ENCODE results near the gene FAM161A.

Gene FAM161A

DNA sequence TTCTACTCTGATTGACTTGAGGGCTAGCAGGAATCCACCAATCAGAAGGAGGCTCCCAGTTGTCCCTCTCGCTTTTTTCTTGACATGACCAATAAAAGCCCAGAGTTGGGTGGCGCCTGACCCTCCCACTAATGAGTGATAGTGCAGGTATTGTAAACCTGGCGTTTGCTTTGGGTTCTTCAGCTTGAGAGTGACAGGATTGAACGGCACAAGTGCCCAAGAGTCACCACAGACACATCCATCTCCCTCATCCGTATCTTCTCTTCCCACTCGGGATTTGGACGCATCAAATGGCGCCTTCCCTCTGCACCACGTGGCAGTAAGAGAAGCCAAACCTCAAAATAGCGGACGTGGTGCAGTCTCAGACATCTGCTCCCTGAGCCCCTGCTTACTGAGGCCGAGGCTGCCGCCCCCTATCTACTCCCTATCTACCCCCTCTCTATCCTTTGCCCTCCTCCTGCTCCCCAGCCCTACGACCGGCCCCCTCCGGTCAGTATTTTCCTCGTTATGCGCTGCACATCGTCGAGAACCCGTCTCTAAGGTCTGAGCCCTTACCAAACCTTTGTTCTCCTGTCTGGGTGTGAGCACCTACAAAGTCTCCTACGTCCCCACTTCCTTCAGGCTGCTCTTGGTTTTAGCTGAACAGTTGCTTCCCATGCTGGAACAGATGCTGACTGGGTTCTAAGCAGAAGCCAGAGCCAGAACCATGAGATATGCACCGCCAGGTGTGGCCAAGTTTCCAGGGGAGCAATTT lies 881 bp upstream of the FAM161A start:
- TF ChIP-seq FOXP2 (optimal IDR thresholded peaks at IDR 0.05; ENCODE audit: borderline replicate concordance, extremely low read depth, extremely low read length, insufficient read depth) (no peak), SIN3A (IDR thresholded peaks at IDR 0.05; ENCODE audit: borderline replicate concordance, insufficient read depth, low read length) (no peak), TAF1 (IDR thresholded peaks at IDR 0.05; ENCODE audit: borderline replicate concordance, insufficient read depth, low read length) (no peak), POLR2AphosphoS5 (IDR thresholded peaks at IDR 0.05; ENCODE audit: low read depth, low read length) (no peak)
- TF ChIP-seq, protein P1, sequence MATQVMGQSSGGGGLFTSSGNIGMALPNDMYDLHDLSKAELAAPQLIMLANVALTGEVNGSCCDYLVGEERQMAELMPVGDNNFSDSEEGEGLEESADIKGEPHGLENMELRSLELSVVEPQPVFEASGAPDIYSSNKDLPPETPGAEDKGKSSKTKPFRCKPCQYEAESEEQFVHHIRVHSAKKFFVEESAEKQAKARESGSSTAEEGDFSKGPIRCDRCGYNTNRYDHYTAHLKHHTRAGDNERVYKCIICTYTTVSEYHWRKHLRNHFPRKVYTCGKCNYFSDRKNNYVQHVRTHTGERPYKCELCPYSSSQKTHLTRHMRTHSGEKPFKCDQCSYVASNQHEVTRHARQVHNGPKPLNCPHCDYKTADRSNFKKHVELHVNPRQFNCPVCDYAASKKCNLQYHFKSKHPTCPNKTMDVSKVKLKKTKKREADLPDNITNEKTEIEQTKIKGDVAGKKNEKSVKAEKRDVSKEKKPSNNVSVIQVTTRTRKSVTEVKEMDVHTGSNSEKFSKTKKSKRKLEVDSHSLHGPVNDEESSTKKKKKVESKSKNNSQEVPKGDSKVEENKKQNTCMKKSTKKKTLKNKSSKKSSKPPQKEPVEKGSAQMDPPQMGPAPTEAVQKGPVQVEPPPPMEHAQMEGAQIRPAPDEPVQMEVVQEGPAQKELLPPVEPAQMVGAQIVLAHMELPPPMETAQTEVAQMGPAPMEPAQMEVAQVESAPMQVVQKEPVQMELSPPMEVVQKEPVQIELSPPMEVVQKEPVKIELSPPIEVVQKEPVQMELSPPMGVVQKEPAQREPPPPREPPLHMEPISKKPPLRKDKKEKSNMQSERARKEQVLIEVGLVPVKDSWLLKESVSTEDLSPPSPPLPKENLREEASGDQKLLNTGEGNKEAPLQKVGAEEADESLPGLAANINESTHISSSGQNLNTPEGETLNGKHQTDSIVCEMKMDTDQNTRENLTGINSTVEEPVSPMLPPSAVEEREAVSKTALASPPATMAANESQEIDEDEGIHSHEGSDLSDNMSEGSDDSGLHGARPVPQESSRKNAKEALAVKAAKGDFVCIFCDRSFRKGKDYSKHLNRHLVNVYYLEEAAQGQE (IDR thresholded peaks at IDR 0.05; ENCODE audit: insufficient read depth in 1 of 2, low read depth in 2 of 2, low read length in 2 of 2) = no peak

DNA sequence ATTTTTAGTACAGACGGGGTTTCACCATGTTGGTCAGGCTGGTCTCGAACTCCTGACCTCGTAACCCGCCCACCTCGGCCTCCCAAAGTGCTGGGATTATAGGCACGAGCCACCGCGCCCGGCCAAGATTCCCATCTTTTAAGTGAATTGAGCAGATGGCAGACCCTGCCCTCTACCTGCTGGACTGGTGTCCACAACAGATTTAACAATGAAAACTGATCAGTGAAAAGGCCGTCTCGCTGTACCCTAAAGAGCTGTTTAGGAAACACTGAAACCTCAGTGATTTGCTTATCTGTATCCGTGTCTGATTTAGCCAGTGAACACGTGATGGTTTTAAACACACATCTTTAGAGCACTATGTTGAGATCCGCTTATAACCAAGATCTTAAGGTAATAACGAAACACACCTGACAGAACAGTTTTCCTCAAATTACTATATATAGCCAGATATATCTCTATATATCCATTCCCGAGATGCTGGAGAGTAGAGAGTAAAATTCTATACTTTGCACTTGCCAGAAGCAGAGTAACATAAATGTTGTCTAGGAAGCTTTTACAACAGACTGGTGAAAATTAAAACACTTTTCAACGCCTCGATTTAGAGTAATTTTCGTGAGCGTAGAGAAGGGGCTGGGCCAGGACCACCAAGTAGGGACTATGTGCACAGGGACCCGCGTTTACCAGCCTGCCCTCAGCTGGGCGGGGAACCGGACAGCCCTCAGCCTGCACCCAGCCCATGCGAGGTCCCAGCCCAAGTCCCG lies 594 bp downstream of the FAM161A start:
- TF ChIP-seq FOXP2 (optimal IDR thresholded peaks at IDR 0.05; ENCODE audit: borderline replicate concordance, extremely low read depth, extremely low read length, insufficient read depth) = no peak
- TF ChIP-seq, protein P1 (IDR thresholded peaks at IDR 0.05; ENCODE audit: insufficient read depth in 1 of 2, low read depth in 2 of 2, low read length in 2 of 2) = no peak
- no peak for TF ChIP-seq TAF1 (IDR thresholded peaks at IDR 0.05; ENCODE audit: borderline replicate concordance, insufficient read depth, low read length)
- TF ChIP-seq POLR2AphosphoS5 (IDR thresholded peaks at IDR 0.05; ENCODE audit: low read depth, low read length) = no peak
- TF ChIP-seq SIN3A (IDR thresholded peaks at IDR 0.05; ENCODE audit: borderline replicate concordance, insufficient read depth, low read length) = no peak

DNA sequence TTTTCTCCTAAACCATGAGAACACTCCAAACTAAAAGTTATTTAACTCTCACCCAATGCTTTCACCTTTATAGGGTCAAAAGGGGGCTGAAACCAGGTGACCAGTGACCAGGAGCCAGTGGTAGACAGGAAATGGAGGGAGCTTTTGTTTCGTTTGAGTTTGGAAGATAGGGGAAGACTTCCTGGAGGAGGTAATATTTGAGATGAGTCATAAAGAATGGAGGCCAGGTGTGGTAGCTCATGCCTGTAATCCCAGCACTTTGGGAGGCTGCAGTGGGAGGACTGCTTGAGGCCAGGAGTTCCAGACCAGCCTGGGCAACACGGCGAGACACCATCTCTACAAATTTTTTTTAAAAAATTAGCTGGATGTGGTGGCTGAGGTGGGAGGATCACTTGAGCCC lies 8.5 kb downstream of the FAM161A start:
- TF ChIP-seq FOXP2 (optimal IDR thresholded peaks at IDR 0.05; ENCODE audit: borderline replicate concordance, extremely low read depth, extremely low read length, insufficient read depth) = no peak
- TF ChIP-seq SIN3A (IDR thresholded peaks at IDR 0.05; ENCODE audit: borderline replicate concordance, insufficient read depth, low read length) = no peak
- TF ChIP-seq, protein P1 (IDR thresholded peaks at IDR 0.05; ENCODE audit: insufficient read depth in 1 of 2, low read depth in 2 of 2, low read length in 2 of 2) = no peak
- TF ChIP-seq POLR2AphosphoS5 (IDR thresholded peaks at IDR 0.05; ENCODE audit: low read depth, low read length) = no peak
- TF ChIP-seq TAF1 (IDR thresholded peaks at IDR 0.05; ENCODE audit: borderline replicate concordance, insufficient read depth, low read length) = no peak

DNA sequence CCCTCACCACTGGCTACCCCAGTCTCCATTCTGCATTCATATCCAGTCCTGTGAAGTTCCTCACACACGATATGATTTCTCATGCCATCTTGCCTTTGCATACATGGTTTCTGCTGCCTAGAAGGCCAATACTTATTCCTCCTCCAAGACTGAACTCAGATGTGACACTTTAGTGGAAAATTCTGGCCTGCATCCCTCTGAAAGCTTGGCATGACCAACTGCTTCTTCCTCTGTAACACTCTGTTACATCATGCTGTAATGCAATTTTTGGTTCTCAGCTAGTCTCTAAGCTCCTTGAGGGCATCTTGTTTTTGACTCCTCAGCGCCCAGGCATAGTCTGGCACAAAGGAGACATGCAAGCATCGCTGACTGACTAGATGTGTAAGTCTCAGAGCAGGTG lies 12.6 kb downstream of the FAM161A start:
- no peak for TF ChIP-seq POLR2AphosphoS5 (IDR thresholded peaks at IDR 0.05; ENCODE audit: low read depth, low read length)
- TF ChIP-seq TAF1 (IDR thresholded peaks at IDR 0.05; ENCODE audit: borderline replicate concordance, insufficient read depth, low read length) = no peak
- TF ChIP-seq, protein P1 (IDR thresholded peaks at IDR 0.05; ENCODE audit: insufficient read depth in 1 of 2, low read depth in 2 of 2, low read length in 2 of 2) = no peak
- no peak for TF ChIP-seq SIN3A (IDR thresholded peaks at IDR 0.05; ENCODE audit: borderline replicate concordance, insufficient read depth, low read length)
- TF ChIP-seq FOXP2 (optimal IDR thresholded peaks at IDR 0.05; ENCODE audit: borderline replicate concordance, extremely low read depth, extremely low read length, insufficient read depth) = no peak

Data from PFSK-1 (cell line).